CD4-positive, alpha-beta T cell treated with Interleukin-1 beta for 1 hour (primary cell): ENCODE data around the gene TKT.

Source experiments
- DNase-seq, 2 donors: peaks; one replicate each; pipeline ENCODE4 v3.0.0-alpha.2; 2020 to 2022

The TKT gene

GRCh38 chr3:53195066-53195450 lies 60.8 kb downstream of the TKT start:
- no peak for DNase-seq

GRCh38 chr3:53194210-53195065 lies 61.4 kb downstream of the TKT start:
- DNase-seq, result no peak

- DNase-seq, result no peak
These were observed 62.2 kb downstream of the TKT start for GRCh38 chr3:53193466-53194209.

GRCh38 chr3:53192608-53193007 lies 63.2 kb downstream of the TKT start:
- no peak for DNase-seq

DNA sequence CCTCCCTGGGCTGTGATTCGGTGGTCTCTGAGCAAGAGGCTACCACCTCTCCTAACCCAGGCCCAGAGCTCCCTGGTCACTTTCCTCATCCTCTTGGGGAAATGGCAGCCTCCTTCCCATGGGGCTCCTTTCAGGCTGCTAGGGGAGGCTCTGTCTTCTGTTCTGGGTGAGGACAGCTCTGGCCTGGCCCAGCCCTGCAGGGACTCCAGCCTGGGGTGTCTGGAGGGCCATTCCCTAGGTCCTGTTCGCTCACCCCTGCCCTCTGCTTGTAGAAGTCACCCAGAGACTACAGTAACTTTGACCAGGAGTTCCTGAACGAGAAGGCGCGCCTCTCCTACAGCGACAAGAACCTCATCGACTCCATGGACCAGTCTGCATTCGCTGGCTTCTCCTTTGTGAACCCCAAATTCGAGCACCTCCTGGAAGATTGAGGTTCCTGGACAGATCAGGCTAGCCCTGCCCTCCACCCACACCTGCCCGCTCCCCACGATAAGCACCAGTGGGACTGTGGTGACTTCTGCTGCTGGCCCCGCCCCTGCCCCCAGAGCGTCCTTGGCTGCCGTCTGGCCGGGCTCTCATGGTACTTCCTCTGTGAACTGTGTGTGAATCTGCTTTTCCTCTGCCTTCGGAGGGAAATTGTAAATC lies 63.9 kb downstream of the TKT start:
- no peak for DNase-seq

DNA sequence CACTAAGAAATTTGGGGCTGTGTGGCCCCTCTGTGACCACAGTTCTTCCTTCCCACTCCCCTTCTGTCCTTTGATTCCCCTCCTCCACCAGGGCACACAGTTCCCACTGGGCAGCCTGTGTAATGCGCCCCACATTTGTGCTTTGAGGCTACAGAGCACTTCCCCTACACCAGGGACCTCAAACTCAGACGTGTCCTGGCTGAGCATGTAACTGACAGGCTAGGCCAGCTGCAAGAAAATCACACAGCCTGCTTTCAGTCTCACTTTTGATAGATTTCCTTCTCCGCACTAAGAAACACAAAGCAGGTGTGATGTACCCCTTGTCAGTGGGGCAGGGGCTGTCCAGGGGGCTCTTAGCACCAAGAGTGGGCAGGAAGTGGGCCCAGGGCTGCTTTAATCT lies 65.2 kb downstream of the TKT start:
- DNase-seq, result no peak

DNA sequence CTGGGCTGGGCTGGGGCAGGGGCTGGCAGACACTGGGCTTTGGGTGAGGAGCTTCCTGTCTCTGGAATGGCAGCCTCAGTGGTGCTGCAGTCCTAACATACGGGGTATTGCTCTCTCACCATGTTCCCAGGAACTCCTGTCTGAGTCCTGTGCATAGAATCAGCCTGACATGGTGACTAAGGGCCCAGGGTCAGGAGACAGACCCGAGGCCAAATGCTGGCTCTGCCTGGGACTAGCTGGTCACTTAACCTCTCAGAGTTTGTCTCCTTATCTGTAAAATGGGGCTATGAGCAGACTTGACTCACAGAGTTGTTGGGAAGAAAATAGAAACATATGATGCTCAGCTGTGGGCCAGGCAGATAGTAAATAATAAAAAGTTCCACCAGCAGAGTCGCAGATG lies 66.5 kb downstream of the TKT start:
- DNase-seq, result no peak

DNA sequence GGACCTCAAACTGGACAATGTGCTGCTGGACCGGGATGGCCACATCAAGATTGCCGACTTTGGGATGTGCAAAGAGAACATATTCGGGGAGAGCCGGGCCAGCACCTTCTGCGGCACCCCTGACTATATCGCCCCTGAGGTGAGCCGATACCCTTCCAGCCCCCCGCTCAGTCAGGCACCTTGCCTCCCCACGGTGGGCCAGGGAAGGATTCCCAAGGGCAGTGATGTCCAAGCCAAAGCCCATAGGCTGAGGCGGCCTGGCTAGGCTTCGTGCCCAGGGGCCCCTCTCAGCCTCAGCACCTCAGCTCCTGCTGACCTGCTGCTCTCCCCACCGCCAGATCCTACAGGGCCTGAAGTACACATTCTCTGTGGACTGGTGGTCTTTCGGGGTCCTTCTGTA lies 67.1 kb downstream of the TKT start:
- no peak for DNase-seq

DNA sequence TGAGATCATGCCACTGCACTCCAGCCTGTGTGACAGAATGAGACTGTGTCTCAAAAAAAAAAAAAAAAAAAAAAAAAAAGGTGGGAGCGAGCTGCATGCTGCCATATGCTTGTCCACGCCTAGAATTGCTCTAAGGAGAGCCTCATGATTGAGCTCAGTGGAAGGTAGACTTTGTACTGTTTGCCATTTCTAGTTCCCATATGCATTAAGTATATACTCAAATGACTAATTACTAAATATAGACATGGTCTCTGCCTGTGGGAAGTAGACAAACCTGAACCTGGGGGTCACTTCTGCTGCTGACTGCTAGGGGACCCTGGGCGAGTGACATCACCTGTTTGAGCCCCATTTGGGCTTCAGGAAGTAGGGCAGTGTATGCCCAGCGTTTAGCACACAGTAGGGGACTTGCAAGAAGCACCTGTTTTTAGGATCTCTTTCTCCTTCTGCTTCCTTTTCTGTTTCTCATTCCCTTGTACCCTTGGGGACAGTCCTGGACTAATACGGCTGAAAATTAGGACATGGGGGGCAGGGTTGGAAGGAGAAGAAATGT lies 67.6 kb downstream of the TKT start:
- no peak for DNase-seq

DNA sequence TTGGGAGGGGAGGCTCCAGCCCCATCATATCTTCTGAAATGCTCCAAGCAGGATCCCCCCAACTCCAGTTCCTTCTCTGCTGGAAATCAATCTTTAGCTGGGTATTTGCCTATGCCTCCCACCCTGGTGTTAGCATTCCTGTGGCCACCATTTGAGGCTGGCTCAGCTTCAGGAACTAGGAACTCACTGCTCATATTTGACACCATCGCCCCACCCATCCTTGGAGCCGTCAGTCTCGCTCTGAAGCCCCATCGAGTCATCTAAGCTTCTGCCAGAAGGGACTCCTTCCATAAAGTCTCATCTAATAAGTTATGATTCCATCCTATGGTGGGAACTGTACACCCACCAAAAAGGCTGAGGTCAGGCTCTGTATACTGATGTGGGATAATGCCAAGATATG lies 68.4 kb downstream of the TKT start:
- no peak for DNase-seq

GRCh38 chr3:53186726-53187125 lies 69.1 kb downstream of the TKT start:
- no peak for DNase-seq

DNA sequence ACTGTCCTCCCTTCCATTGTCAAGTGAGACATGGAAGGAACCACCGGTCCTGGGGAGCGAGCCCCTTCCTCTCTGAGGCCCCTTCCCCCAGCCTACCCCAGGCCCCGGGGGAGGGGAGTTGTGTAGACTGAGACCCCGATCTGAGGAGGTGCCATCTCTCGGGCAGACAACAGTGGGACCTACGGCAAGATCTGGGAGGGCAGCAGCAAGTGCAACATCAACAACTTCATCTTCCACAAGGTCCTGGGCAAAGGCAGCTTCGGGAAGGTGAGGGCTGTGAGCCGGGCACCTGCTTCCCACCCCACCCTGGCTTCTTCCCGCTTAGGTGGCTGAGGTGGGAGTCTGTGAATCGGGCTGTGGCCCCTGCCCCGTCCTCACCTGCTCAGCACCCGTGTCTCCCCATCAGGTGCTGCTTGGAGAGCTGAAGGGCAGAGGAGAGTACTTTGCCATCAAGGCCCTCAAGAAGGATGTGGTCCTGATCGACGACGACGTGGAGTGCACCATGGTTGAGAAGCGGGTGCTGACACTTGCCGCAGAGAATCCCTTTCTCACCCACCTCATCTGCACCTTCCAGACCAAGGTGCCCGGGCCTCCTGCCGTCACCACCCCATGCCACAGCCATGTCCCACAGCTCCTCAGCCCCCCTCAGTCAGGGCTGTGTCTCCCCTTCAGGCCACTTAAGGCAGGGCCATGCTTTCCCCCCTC lies 69.9 kb downstream of the TKT start:
- DNase-seq, result no peak

- no peak for DNase-seq
These were observed 71.1 kb downstream of the TKT start for GRCh38 chr3:53184701-53185100.

DNA sequence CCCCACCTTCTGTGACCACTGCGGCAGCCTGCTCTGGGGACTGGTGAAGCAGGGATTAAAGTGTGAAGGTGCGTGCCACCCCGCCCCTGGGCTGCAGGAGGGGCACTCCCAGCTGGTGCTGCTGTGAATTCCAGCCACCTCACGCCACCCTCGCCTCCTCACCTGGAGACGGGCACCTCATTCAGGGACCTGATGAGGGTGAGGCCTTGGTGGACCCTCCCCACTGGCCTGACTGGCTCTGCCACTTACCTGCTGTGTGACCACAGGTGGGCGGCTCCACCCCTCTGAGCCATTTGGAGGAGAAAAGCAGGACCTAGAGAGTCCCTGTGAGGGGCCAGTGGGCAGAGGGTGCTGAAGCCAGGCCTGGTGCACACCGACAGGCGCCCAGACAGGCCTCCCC lies 72.3 kb downstream of the TKT start:
- no peak for DNase-seq

- no peak for DNase-seq
These were observed 73.0 kb downstream of the TKT start for GRCh38 chr3:53182764-53183355.

DNA sequence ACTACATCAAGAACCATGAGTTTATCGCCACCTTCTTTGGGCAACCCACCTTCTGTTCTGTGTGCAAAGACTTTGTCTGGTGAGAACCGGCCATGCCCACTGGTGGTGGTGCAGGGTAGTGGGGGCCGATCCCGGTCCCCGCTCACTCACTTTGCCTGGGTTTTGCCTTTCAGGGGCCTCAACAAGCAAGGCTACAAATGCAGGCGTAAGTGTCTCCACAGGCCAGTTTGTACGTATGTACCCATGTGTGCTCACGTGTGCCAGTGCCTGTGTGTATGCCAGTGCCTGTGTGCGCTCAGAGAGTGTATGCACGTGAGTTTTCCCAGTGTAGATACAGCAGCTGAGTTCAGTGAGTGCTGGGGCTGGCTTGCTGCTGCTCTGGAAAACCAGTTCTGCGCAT lies 74.3 kb downstream of the TKT start:
- DNase-seq, result no peak

- no peak for DNase-seq
These were observed 74.8 kb downstream of the TKT start for GRCh38 chr3:53181024-53181371.

DNA sequence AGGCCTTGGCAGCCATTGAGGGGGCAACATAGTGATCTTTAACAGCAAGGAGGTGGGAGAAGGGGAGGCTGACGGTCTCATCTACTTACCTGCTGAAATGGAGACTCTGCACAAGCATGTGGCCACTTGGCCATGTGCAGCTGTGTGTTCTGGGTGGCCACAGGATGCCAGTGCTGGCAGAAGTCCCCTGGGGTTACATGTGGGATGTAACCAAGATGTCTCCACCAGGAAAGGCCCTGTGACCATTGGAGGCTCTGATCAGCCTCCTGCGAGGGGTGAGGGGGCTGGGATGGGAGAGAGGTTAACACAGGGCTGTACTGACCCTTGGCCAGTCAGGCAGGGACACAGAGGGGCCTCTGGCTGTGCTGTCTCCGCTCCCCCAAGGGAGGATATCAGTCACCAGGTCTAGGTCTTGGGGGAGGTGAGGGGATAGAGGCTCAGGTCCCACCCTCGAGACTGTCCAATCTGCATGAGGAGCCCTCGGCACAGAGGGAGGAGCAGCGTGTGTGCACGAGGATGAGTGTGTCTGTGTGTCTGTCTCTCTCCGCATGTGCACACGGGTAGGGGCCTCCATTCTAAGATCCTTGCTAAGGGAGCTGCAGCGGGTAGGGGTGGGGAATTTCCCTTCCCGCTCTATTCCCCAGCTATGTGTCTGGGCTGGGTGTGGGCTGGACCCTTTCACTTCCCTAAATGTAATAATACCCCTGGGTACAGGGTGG lies 75.4 kb downstream of the TKT start:
- DNase-seq, result peak in 1 of 2 donors; percentile 74

GRCh38 chr3:53179580-53179979 lies 76.2 kb downstream of the TKT start:
- no peak for DNase-seq

- no peak for DNase-seq
These were observed 77.6 kb downstream of the TKT start for GRCh38 chr3:53178246-53178645.

GRCh38 chr3:53175613-53176540 lies 79.9 kb downstream of the TKT start:
- no peak for DNase-seq
